Stimulated activated memory B cell treated with anti-CD40 and anti-IgM and Interleukin-4, amounts not matched to agents 10 μg/mL and 1 μg/mL and 100 μg/mL, for 72 hours (primary cell): ENCODE measurements around the gene CYFIP1.

Experiments
- ATAC-seq: fragments of 150-1000 bp; cut with Tn5 transposase; 2 replicates; pipeline ENCODE4 v1.10.0; 2021
- H3K27ac Mint-ChIP-seq: one replicate; pipeline ENCODE4 v1.8.0; 2022; ENCODE audit warnings: mild to moderate bottlenecking, mixed read lengths
- H3K27me3 Mint-ChIP-seq: one replicate; pipeline ENCODE4 v1.8.0; 2022; ENCODE audit warnings: mixed read lengths
- H3K36me3 Mint-ChIP-seq: one replicate; pipeline ENCODE4 v1.8.0; 2022; ENCODE audit warnings: mixed read lengths
- H3K4me1 Mint-ChIP-seq: one replicate; pipeline ENCODE4 v1.8.0; 2022; ENCODE audit warnings: mixed read lengths
- H3K4me3 Mint-ChIP-seq: one replicate; pipeline ENCODE4 v1.8.0; 2022; ENCODE audit warnings: mild to moderate bottlenecking, moderate library complexity, mixed read lengths
- H3K9me3 Mint-ChIP-seq: one replicate; pipeline ENCODE4 v1.8.0; 2022; ENCODE audit warnings: mixed read lengths

CYFIP1 gene

GRCh38 chr15:22947101-22948000, 32.8 kb downstream of the CYFIP1 start:
- Mint-ChIP-seq H3K36me3 (peaks cover 28% of the 10 kb centered on the region), H3K27me3 (no peaks in the 10 kb centered on the region), H3K27ac (no peak overlapping the region), H3K9me3 (no peaks in the 10 kb centered on the region), H3K4me1 (peaks cover 18% of the 10 kb centered on the region), H3K4me3 (no peak overlapping the region)
- ATAC-seq, result no peak

DNA sequence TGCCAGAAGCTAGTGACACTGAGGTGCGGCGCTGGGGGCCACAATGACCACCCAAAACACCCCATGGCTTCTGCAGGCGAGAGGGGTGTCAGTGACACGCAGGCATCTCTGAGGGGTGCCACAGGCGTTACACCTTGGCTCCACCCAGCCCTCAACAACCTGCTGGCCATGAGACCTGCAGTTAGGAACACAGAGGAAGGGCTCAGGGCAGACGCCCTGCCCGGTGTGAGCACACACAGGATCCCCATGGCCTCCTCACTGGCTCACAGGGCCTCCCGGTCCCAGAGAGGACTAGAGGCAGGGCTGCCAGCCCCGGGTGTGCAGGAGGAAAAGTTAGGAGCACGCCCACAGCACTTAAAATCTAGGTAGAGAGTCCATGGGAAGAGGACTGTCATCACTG, 35.1 kb downstream of the CYFIP1 start:
- peaks cover 32% of the 10 kb centered on the region for H3K36me3 Mint-ChIP-seq
- H3K9me3 Mint-ChIP-seq, result no peaks in the 10 kb centered on the region
- peaks cover 18% of the 10 kb centered on the region for H3K4me1 Mint-ChIP-seq
- no peak overlapping the region for H3K27ac Mint-ChIP-seq
- ATAC-seq, result no peak
- H3K4me3 Mint-ChIP-seq, result no peak overlapping the region
- no peaks in the 10 kb centered on the region for H3K27me3 Mint-ChIP-seq

DNA sequence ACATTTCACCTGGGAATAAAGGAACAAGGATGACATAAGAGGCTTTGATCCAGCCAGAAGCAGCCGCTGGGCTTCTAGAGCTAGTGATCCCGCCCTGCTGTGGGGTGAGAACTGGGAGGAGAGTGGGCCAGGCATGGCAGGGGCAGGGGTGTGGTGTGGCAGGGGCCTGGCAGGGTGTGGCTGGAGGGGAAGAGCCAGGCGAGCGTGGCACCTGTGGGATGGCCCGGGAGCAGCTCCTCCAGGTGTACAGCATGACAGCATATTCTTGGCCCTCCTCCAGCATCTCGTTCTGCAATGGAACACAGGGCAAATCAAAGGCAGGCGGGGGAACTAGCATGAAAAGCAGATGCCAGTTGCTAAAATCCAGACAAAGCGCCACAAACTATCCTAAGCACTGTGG, 35.5 kb downstream of the CYFIP1 start:
- no peak for ATAC-seq
- Mint-ChIP-seq H3K4me3 (no peak overlapping the region), H3K27ac (no peak overlapping the region), H3K36me3 (peaks cover 32% of the 10 kb centered on the region), H3K4me1 (peaks cover 18% of the 10 kb centered on the region), H3K27me3 (no peaks in the 10 kb centered on the region), H3K9me3 (no peaks in the 10 kb centered on the region)

DNA sequence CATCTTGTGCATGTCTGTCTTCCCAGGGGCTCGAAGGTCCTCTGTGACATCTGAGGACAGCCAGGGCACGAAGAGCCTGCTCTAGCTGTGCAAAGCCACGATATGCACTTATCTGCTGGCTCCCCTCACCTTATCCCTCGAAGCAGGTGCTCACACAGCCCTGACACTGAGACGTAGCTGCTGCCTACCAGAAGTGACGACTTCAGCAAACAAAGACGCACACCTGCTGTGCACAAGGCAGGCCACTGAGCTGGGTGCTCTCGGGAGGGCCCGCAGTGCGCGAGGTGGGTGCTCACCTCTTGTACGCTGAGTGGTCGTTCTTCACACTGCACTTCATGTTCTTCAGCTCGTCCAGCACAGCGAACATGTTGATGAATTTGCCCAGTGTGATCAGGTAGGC, 37.3 kb downstream of the CYFIP1 start:
- no peaks in the 10 kb centered on the region for H3K27me3 Mint-ChIP-seq
- H3K9me3 Mint-ChIP-seq, result no peaks in the 10 kb centered on the region
- H3K4me1 Mint-ChIP-seq, result peaks cover 18% of the 10 kb centered on the region
- H3K27ac Mint-ChIP-seq, result no peak overlapping the region
- peaks cover 32% of the 10 kb centered on the region for H3K36me3 Mint-ChIP-seq
- ATAC-seq, result no peak
- H3K4me3 Mint-ChIP-seq, result no peak overlapping the region

GRCh38 chr15:22942306-22942855, 37.8 kb downstream of the CYFIP1 start:
- Mint-ChIP-seq H3K4me3 (no peak overlapping the region), H3K27ac (no peak overlapping the region), H3K36me3 (peaks cover 32% of the 10 kb centered on the region), H3K9me3 (no peaks in the 10 kb centered on the region), H3K27me3 (no peaks in the 10 kb centered on the region), H3K4me1 (peaks cover 17% of the 10 kb centered on the region)
- no peak for ATAC-seq

GRCh38 chr15:22941179-22941578, 39.0 kb downstream of the CYFIP1 start:
- Mint-ChIP-seq H3K27me3 (no peaks in the 10 kb centered on the region), H3K9me3 (no peaks in the 10 kb centered on the region), H3K4me3 (no peak overlapping the region), H3K27ac (no peak overlapping the region), H3K4me1 (peaks cover 28% of the 10 kb centered on the region), H3K36me3 (peaks cover 25% of the 10 kb centered on the region)
- no peak for ATAC-seq

DNA sequence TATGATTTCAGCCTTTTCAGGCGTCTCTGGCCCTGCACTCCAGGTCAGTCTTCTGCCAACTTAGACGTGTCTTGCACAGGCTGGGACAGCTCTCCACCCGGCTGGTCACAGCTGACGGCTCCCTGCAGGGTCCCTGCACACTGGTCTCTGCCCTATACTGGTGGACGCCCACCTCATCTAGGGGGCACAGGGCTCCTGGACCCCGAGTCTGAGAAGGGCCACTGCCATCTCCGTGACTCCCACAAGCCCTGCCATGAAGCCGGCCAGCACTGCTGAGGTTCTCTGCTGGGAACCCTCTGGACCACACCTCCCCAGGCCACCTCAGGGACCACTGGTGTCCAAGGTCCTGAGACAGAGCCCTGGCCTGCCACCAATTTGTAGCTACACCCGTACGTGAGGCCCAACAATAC, 40.5 kb downstream of the CYFIP1 start:
- H3K36me3 Mint-ChIP-seq, result peaks cover 36% of the 10 kb centered on the region
- peaks cover 39% of the 10 kb centered on the region for H3K4me1 Mint-ChIP-seq
- no peak for ATAC-seq
- H3K27me3 Mint-ChIP-seq, result no peaks in the 10 kb centered on the region
- no peak overlapping the region for H3K4me3 Mint-ChIP-seq
- no peak overlapping the region for H3K27ac Mint-ChIP-seq
- no peaks in the 10 kb centered on the region for H3K9me3 Mint-ChIP-seq

- ATAC-seq, result no peak
- Mint-ChIP-seq H3K27me3 (no peaks in the 10 kb centered on the region), H3K4me3 (no peak overlapping the region), H3K36me3 (peaks cover 36% of the 10 kb centered on the region), H3K4me1 (peaks cover 39% of the 10 kb centered on the region), H3K27ac (no peak overlapping the region), H3K9me3 (no peaks in the 10 kb centered on the region)
Observed at GRCh38 chr15:22939051-22939450, 41.1 kb downstream of the CYFIP1 start.

DNA sequence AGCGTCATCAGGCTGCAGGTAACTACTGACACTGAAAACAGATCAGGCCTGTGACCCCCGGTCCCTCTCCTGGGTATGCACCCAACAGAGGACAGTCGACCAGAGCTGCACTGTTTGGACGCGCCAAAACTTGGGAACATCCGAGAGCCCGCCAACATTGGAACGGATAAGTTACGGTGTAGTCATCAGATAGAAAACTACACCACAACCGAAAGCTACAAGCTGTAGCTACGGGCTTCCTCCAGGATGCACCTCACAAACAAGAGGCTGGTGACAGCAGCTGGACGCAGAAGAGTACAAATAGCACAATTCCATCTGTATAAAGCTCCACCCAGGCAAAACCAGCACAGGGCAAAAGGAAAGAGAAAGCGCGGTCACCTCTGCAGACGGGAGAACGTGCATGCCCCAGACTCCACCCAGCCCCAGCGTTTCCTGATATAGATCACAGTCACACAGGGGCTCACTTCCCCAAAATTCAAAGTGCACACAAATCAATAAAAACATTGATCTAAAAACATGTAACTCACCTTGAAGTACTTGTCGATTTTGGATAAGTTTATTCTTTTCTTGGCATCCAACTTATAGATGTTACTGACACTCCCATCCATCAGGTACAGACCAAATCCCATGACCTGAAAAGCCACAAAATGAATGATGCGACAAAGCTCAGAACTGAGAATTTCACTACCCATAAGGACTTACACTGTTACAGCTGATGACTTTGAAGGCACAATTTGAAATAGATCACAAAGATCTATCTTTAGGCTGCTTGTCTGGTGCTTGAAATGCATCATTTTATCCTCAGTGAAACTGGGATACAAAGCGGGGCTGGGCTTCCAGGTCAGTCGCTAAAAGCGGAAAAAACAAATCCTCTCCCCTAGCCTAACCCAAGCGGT, 43.3 kb downstream of the CYFIP1 start:
- H3K27ac Mint-ChIP-seq, result peak overlapping the region; percentile 90
- H3K4me3 Mint-ChIP-seq, result peak overlapping the region; percentile 71
- no peaks in the 10 kb centered on the region for H3K27me3 Mint-ChIP-seq
- H3K36me3 Mint-ChIP-seq, result peaks cover 24% of the 10 kb centered on the region
- peak; percentile 95 for ATAC-seq
- H3K9me3 Mint-ChIP-seq, result no peaks in the 10 kb centered on the region
- H3K4me1 Mint-ChIP-seq, result peaks cover 39% of the 10 kb centered on the region

DNA sequence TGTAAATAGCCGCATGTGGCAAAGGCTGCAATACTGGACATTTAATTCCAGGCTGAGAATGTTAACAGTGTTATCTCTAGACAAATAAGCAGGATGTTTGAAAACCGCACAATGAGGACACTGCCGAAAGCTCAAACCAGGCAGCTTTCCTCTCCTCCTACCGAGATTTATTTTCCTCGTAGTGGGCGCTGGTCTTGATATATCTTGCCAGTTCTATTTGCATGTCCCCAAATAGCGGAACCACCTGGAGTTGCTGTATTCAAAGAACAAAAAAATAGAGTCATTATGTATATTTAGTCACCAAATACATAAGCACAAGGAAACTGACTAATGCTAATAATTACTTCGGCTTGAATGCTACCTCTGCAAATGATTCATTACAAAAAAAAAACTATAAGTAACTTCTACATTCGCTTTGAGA, 46.5 kb downstream of the CYFIP1 start:
- Mint-ChIP-seq H3K9me3 (no peaks in the 10 kb centered on the region), H3K4me3 (no peak overlapping the region), H3K27me3 (no peaks in the 10 kb centered on the region), H3K36me3 (peaks cover 30% of the 10 kb centered on the region), H3K4me1 (peaks cover 33% of the 10 kb centered on the region), H3K27ac (no peak overlapping the region)
- peak; percentile 44 for ATAC-seq

- H3K9me3 Mint-ChIP-seq, result no peaks in the 10 kb centered on the region
- no peak for ATAC-seq
- no peaks in the 10 kb centered on the region for H3K27me3 Mint-ChIP-seq
- peaks cover 30% of the 10 kb centered on the region for H3K36me3 Mint-ChIP-seq
- H3K4me1 Mint-ChIP-seq, result peaks cover 19% of the 10 kb centered on the region
- peak overlapping the region; percentile 27 for H3K27ac Mint-ChIP-seq
- H3K4me3 Mint-ChIP-seq, result no peak overlapping the region
Observed at GRCh38 chr15:22931784-22932536, 48.2 kb downstream of the CYFIP1 start.

GRCh38 chr15:22930782-22931484, 49.2 kb downstream of the CYFIP1 start:
- peak; percentile 43 for ATAC-seq
- Mint-ChIP-seq H3K4me3 (no peak overlapping the region), H3K4me1 (peaks cover 9% of the 10 kb centered on the region), H3K9me3 (no peaks in the 10 kb centered on the region), H3K27me3 (no peaks in the 10 kb centered on the region), H3K36me3 (peaks cover 26% of the 10 kb centered on the region), H3K27ac (peak overlapping the region; percentile 27)

DNA sequence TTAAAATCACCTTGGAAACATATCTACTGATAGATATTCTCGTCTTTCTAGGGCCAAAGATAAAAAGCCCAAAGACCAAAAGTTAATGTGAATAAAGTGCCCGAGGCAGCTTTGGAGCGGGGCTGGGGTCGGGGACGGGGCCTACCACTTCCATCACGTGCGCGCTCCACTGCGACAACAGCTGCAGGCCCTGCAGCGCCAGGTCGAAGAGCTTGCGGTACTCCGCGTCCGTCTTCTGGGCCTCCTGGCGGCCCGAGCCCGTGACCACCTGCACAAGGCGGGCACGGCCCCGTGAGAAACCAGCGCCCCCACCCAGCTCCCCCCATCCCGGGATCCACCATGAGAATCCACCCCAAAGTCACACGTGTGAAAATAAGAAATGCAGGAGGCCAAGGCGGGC, 52.4 kb downstream of the CYFIP1 start:
- Mint-ChIP-seq H3K27ac (no peak overlapping the region), H3K36me3 (peaks cover 22% of the 10 kb centered on the region), H3K9me3 (no peaks in the 10 kb centered on the region), H3K4me1 (no peaks in the 10 kb centered on the region), H3K4me3 (no peak overlapping the region), H3K27me3 (no peaks in the 10 kb centered on the region)
- ATAC-seq, result no peak

DNA sequence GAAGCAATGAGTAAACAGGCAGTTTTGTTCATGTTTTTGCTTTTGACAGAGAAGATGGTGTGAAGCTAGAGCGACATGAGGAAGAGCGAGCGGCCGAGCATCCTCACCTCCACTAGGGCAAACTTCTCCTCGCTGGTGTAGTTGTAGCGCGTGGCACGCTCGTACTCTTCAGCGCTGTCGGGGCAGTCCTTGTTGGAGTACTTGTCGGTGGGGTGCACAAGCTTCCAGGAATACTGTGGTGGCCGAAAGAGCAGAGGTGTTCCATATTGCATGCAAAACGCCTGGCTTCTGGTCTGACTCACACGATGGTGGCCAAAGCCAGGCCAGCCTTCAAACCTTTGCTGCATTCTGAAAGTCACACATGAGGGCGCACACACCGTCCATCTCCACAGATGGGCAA, 54.3 kb downstream of the CYFIP1 start:
- peaks cover 18% of the 10 kb centered on the region for H3K36me3 Mint-ChIP-seq
- H3K27ac Mint-ChIP-seq, result no peak overlapping the region
- H3K9me3 Mint-ChIP-seq, result no peaks in the 10 kb centered on the region
- H3K4me1 Mint-ChIP-seq, result no peaks in the 10 kb centered on the region
- no peaks in the 10 kb centered on the region for H3K27me3 Mint-ChIP-seq
- H3K4me3 Mint-ChIP-seq, result no peak overlapping the region
- no peak for ATAC-seq
